ENCODE data around the gene UGT1A8.

DNA sequence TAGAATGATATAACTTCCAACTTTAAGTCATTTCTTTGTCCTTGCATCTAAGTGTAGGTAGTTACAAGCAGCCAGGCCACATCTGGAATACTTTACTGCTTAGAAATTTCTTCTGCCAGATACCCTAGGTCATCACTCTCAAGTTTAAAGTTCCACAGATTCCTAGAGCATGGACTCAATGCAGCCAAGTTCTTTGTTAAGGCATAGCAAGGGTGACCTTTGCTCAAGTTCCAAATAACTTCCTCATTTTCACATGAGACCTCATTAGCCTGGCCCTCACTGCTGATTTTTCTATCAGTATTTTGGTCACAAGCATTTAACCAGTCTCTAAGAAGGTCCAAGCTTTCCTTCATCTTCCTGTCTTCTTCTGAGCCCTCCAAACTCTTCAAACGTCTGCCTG, 46.5 kb downstream of the UGT1A8 start:
- TF ChIP-seq, protein P1, sequence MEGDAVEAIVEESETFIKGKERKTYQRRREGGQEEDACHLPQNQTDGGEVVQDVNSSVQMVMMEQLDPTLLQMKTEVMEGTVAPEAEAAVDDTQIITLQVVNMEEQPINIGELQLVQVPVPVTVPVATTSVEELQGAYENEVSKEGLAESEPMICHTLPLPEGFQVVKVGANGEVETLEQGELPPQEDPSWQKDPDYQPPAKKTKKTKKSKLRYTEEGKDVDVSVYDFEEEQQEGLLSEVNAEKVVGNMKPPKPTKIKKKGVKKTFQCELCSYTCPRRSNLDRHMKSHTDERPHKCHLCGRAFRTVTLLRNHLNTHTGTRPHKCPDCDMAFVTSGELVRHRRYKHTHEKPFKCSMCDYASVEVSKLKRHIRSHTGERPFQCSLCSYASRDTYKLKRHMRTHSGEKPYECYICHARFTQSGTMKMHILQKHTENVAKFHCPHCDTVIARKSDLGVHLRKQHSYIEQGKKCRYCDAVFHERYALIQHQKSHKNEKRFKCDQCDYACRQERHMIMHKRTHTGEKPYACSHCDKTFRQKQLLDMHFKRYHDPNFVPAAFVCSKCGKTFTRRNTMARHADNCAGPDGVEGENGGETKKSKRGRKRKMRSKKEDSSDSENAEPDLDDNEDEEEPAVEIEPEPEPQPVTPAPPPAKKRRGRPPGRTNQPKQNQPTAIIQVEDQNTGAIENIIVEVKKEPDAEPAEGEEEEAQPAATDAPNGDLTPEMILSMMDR (conservative IDR thresholded peaks at IDR 0.05; ENCODE audit: low read length) = no peak
- TF ChIP-seq EZH2phosphoT487 (IDR thresholded peaks at IDR 0.05; ENCODE audit: borderline replicate concordance, low read depth, low read length) = no peak

Measured in OCI-LY7 (cell line).